Hematopoietic multipotent progenitor cell treated with erythropoietin and hydrocortisone succinate and interleukin-3 and kit ligand, for 8 days (in vitro differentiated cells): Measurements from ENCODE around the gene PROK1.
"Not testable (repeated sequence)": the region's sequence is repeated elsewhere in the genome, so short reads cannot be mapped to it uniquely, and the experiment has no call there.

Experiments
- DNase-seq: peaks from one replicate; pipeline ENCODE4 v3.0.0-alpha.2; 2015

PROK1 gene

GRCh38 chr1:110434946-110435345 is 16.0 kb upstream of the PROK1 start:
- DNase-seq, result peak; percentile 81

GRCh38 chr1:110436635-110437034 is 14.3 kb upstream of the PROK1 start:
- DNase-seq, result no peak

- DNase-seq, result not testable (repeated sequence)
Measured at GRCh38 chr1:110437645-110438299, 13.2 kb upstream of the PROK1 start.

- peak; percentile 31 for DNase-seq
Measured at GRCh38 chr1:110438893-110439292, 12.1 kb upstream of the PROK1 start.

GRCh38 chr1:110439873-110440272 is 11.1 kb upstream of the PROK1 start:
- not testable (repeated sequence) for DNase-seq

GRCh38 chr1:110440877-110441276 is 10.1 kb upstream of the PROK1 start:
- no peak for DNase-seq

- DNase-seq, result no peak
Measured at GRCh38 chr1:110441888-110442287, 9.1 kb upstream of the PROK1 start.

GRCh38 chr1:110443451-110443850 is 7.5 kb upstream of the PROK1 start:
- no peak for DNase-seq

GRCh38 chr1:110444561-110444960 is 6.4 kb upstream of the PROK1 start:
- DNase-seq, result no peak

- no peak for DNase-seq
Measured at GRCh38 chr1:110449661-110450651, 993 bp upstream of the PROK1 start.

GRCh38 chr1:110452330-110452729 is 1.4 kb downstream of the PROK1 start:
- no peak for DNase-seq

- no peak for DNase-seq
Measured at GRCh38 chr1:110453829-110454228, 2.9 kb downstream of the PROK1 start.

GRCh38 chr1:110454328-110454727 is 3.4 kb downstream of the PROK1 start:
- no peak for DNase-seq

- DNase-seq, result no peak
Measured at GRCh38 chr1:110455151-110455550, 4.2 kb downstream of the PROK1 start.

- DNase-seq, result no peak
Measured at GRCh38 chr1:110457206-110457605, 6.3 kb downstream of the PROK1 start.

GRCh38 chr1:110460253-110461220 is 9.6 kb downstream of the PROK1 start:
- DNase-seq, result peak; percentile 90

- no peak for DNase-seq
Measured at GRCh38 chr1:110462093-110462492, 11.1 kb downstream of the PROK1 start.

- peak; percentile 9 for DNase-seq
Measured at GRCh38 chr1:110462964-110463363, 12.0 kb downstream of the PROK1 start.

- no peak for DNase-seq
Measured at GRCh38 chr1:110463725-110464124, 12.8 kb downstream of the PROK1 start.

GRCh38 chr1:110464340-110464739 is 13.4 kb downstream of the PROK1 start:
- no peak for DNase-seq

GRCh38 chr1:110465038-110465813 is 14.3 kb downstream of the PROK1 start:
- DNase-seq, result no peak

GRCh38 chr1:110465814-110466380 is 14.9 kb downstream of the PROK1 start:
- DNase-seq, result no peak
